T-cell (primary cell): ENCODE results near the gene CRABP2. TPM values are rescaled to one million over a fixed set of nuclear protein-coding genes. Genes with fewer than 3 reads are reported as not detected.

Source experiments
- ATAC-seq, 4 experiments: fragments of 200-7000 bp in 3 of 4; fragments of 150-1000 bp in 1 of 4; cut with Tn5 transposase; replicated peaks in 1 of 4; 1 replicate in 3 of 4; 2 replicates in 1 of 4; pipeline ENCODE4 v1.10.0; 2021; ENCODE audit warnings: moderate library complexity in 3 of 4, mild to moderate bottlenecking in 2 of 4, moderate number of reproducible peaks in 1 of 4
- CTCF ChIA-PET, 2 donors: fragments of 300-600 bp; sonication (Branson Sonifier 250); formaldehyde crosslinking; loops; one replicate each; lab custom pipeline; 2022; ENCODE audit warnings: antibody characterized with exemption in 2 of 2; lab: Charles Lee
- POLR2A ChIA-PET, 2 donors: fragments of 300-600 bp; sonication (Branson Sonifier 250); formaldehyde crosslinking; loops; one replicate each; lab custom pipeline; 2022; ENCODE audit warnings: antibody characterized with exemption in 2 of 2; lab: Charles Lee
- DNase-seq, 35 experiments: peaks; one replicate each; pipeline versions ENCODE4 v3.0.0 to v3.0.0-alpha.2; 2013 to 2023
- H3K27ac ChIP-seq: one replicate; pipeline ENCODE4 v1.5.1; 2013; ENCODE audit warnings: low read length
- H3K27me3 ChIP-seq, 2 experiments: replicated peaks in 1 of 2; 1 replicate in 1 of 2; 2 replicates in 1 of 2; pipeline versions ENCODE4 v1.6.1 to v1.7.0; 2013; ENCODE audit warnings: low read length in 1 of 2, mixed read lengths in 1 of 2; ENCODE audit not compliant: control insufficient read depth in 2 of 2, insufficient read depth in 2 of 2; ENCODE audit errors: extremely low read depth in 1 of 2
- H3K36me3 ChIP-seq, 2 donors: 1 replicate in 1 of 2; 2 replicates in 1 of 2; pipeline versions ENCODE4 v1.6.1 to v1.7.0; 2013; ENCODE audit warnings: low read length in 1 of 2; ENCODE audit not compliant: control insufficient read depth in 2 of 2, insufficient read depth in 1 of 2; ENCODE audit errors: extremely low read depth in 1 of 2
- H3K4me1 ChIP-seq, 2 experiments: 1 replicate in 1 of 2; 2 replicates in 1 of 2; pipeline versions ENCODE4 v1.6.1 to v1.7.0; 2013; ENCODE audit warnings: low read length in 2 of 2, mixed read lengths in 1 of 2; ENCODE audit not compliant: insufficient read depth in 2 of 2, control insufficient read depth in 1 of 2; ENCODE audit errors: extremely low read depth in 1 of 2
- H3K4me3 ChIP-seq, 2 donors: 1 replicate in 1 of 2; 2 replicates in 1 of 2; pipeline versions ENCODE4 v1.5.1 to v1.7.0; 2013; ENCODE audit warnings: mild to moderate bottlenecking in 2 of 2, low read length in 1 of 2, moderate library complexity in 1 of 2; ENCODE audit not compliant: control insufficient read depth in 1 of 2; ENCODE audit errors: extremely low read depth in 1 of 2
- H3K9me3 ChIP-seq: 2 replicates; pipeline ENCODE4 v1.7.0; 2013
- H3K27ac Mint-ChIP-seq, 2 donors: one replicate each; pipeline ENCODE4 v1.8.0; 2020 to 2021; ENCODE audit warnings: mild to moderate bottlenecking in 2 of 2, mixed read lengths in 2 of 2
- H3K27me3 Mint-ChIP-seq, 2 donors: one replicate each; pipeline ENCODE4 v1.8.0; 2021 to 2022; ENCODE audit warnings: mixed read lengths in 2 of 2
- H3K36me3 Mint-ChIP-seq: one replicate; pipeline ENCODE4 v1.8.0; 2021; ENCODE audit warnings: mixed read lengths
- H3K4me1 Mint-ChIP-seq, 3 donors: one replicate each; pipeline ENCODE4 v1.8.0; 2020 to 2022; ENCODE audit warnings: mixed read lengths in 3 of 3, mild to moderate bottlenecking in 1 of 3
- H3K4me3 Mint-ChIP-seq, 3 donors: one replicate each; pipeline ENCODE4 v1.8.0; 2020 to 2022; ENCODE audit warnings: mild to moderate bottlenecking in 3 of 3, mixed read lengths in 3 of 3, moderate library complexity in 3 of 3
- H3K9me3 Mint-ChIP-seq, 3 donors: one replicate each; pipeline ENCODE4 v1.8.0; 2020 to 2022; ENCODE audit warnings: mixed read lengths in 3 of 3
- WGBS: methylation state at CpG from one replicate; pipeline ENCODE4 v1.1.5; 2013; ENCODE audit warnings: missing lambda C conversion rate; ENCODE audit not compliant: insufficient coverage; 5-methylcytosine and 5-hydroxymethylcytosine counted together
- total RNA-seq, 35 experiments: library from RNA in 6 of 35; stranded (reverse) in 6 of 35; fragments of 120-200 nt in 1 of 35; gene quantifications; one replicate each; pipeline versions ENCODE4 v1.2.1 to v1.2.4 and lab custom pipeline; 2013 to 2026

The CRABP2 gene
- total RNA-seq, 5 donors from 2014 or later (not counting 1 experiment from before 2014, with no cell fraction given): 0.76 to 3.6 (median 1.6) TPM

DNA sequence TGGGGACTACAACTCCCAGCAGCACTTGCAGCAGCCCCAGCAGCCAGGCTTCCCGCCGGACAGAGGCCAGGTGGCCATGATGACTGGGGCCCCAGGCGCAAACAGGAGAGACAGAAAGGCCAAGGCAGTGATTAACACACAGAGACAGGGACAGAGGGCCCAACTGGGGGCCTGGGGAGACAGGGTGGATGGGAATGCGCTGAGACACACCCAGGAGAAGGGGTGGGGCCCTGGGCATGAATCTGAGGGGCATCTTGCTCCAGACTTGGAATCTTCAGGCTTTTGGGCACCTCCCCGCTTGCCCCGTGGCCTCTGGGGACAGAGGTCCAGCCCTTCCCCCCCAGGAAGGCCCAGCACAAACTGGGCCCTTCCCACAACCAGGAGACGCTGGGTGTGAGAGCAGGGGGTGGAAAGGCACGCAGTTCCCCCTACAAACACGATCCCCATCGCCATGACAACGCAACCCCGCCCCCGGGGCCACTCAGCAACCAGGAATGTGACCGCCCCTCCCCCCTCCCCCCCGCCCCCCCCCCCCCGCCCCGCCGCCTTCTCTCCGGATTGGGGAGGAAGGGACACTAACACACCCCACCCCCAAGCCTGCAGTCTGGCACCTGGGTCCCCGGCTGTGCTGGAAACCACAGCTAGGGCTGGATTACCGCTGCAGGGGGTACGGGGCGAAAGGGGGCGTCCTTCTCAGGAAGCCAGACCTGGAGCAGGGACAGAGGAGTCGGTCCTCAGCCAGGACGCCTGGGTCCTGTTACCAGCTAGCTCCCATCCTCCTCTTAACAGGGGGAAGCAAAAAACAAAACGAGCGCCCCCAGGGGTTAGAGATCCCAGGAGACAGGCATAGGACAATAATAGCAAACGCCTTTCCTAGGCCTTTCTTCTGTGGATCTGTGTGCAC is 41.6 kb upstream of the CRABP2 start:
- H3K4me3 ChIP-seq: peak overlapping the region; percentile 46 to 66
- peaks cover 56 to 57% (median 56%) of the 10 kb centered on the region in 3 donors for H3K4me1 Mint-ChIP-seq
- H3K9me3 Mint-ChIP-seq: no peaks in the 10 kb centered on the region
- DNase-seq (peak in 33 of 35 experiments; percentile 11 to 78 (median 53)), ATAC-seq (peak in 1 of 4 experiments; percentile 7)
- WGBS: 20% methylated on average over 9 of the region's 29 CpGs
- ChIA-PET CTCF (interaction anchor here (0.7 to 1.2 kb wide), 4 partner anchors 18 to 267 kb away, joined by 3 to 4 read pairs (median 4); partner anchors contain the start of genes ISG20L2 (in 1 of the 2) and METTL25B (in 1 of the 2)), POLR2A (no interaction called here)
- no peaks in the 10 kb centered on the region for H3K9me3 ChIP-seq
- peak overlapping the region; percentile 92 for H3K27ac ChIP-seq
- no peaks in the 10 kb centered on the region for H3K27me3 ChIP-seq
- peaks cover 39 to 49% of the 10 kb centered on the region in 2 experiments for H3K4me1 ChIP-seq
- H3K36me3 Mint-ChIP-seq: peaks cover 28% of the 10 kb centered on the region
- peak overlapping the region; percentile 91 to 93 (median 92) for H3K4me3 Mint-ChIP-seq
- H3K27ac Mint-ChIP-seq: peak overlapping the region; percentile 97 to 98
- no peaks in the 10 kb centered on the region for H3K27me3 Mint-ChIP-seq
- peaks cover 14 to 26% of the 10 kb centered on the region in 2 donors for H3K36me3 ChIP-seq

DNA sequence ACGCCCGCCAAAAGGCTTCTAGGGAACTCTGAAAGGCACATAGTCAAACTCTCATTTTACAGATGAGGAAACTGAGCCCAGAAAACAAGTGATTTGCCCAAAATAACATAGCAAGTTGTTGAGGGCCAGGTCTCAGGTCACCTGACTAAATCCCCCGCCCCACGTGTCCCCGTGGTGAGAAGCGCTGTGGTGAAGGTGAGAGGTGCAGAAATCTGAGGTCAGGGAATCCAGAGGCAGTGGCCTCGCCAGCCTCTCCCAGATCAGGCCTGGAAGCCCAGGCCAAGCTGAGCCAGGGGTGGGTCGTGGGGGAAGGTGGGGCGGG is 41.0 kb upstream of the CRABP2 start:
- WGBS: no CpG with 5 or more reads among the region's 9 CpGs

DNA sequence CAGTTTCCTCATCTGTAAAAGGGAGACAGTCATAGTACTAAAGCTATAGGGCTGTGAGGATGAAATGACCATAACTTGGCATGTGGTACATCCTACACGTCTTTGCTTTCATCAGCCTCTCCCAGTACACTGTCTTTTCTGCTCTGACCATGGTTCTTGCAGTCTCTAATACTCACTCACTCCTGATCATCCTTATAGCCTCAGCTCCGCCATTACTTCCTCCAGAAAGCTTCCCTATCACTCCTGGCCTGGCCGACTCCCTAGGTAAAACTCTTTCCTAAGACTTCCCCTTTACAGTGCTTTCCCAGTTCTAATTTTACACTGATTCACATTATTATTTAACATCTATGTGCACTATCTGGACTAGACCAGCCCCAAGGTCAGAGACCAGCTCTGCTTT is 40.5 kb upstream of the CRABP2 start:
- peak overlapping the region in 1 of 3 donors; percentile 92 for H3K4me3 Mint-ChIP-seq
- Histone ChIP-seq H3K4me1 (peaks cover 41 to 58% of the 10 kb centered on the region in 2 experiments), H3K36me3 (peaks cover 14 to 26% of the 10 kb centered on the region in 2 donors), H3K27me3 (no peaks in the 10 kb centered on the region), H3K27ac (peak overlapping the region; percentile 92), H3K9me3 (no peaks in the 10 kb centered on the region), H3K4me3 (no peak overlapping the region)
- H3K4me1 Mint-ChIP-seq: peaks cover 66 to 68% (median 67%) of the 10 kb centered on the region in 3 donors
- no peaks in the 10 kb centered on the region for H3K27me3 Mint-ChIP-seq
- peak overlapping the region; percentile 89 to 91 for H3K27ac Mint-ChIP-seq
- no peak for DNase-seq
- ChIA-PET POLR2A (no interaction called here), CTCF (no interaction called here)
- WGBS: 73% methylated on average over 3 of the region's 3 CpGs
- H3K9me3 Mint-ChIP-seq: peaks cover 0 to 3% (median 0%) of the 10 kb centered on the region in 3 donors
- peaks cover 33% of the 10 kb centered on the region for H3K36me3 Mint-ChIP-seq
- no peak for ATAC-seq

More for the DNA sequence above, 41.0 kb upstream of the CRABP2 start:
- Mint-ChIP-seq H3K36me3 (peaks cover 31% of the 10 kb centered on the region), H3K27me3 (no peaks in the 10 kb centered on the region), H3K9me3 (peaks cover 0 to under 1% (median 0%) of the 10 kb centered on the region in 3 donors), H3K27ac (peak overlapping the region; percentile 89 to 91), H3K4me3 (peak overlapping the region in 2 of 3 donors; percentile 59 to 92), H3K4me1 (peaks cover 62 to 63% (median 62%) of the 10 kb centered on the region in 3 donors)
- no peak overlapping the region for H3K4me3 ChIP-seq
- peak in 2 of 35 experiments; percentile 15 to 56 for DNase-seq
- no peaks in the 10 kb centered on the region for H3K27me3 ChIP-seq
- no peak for ATAC-seq
- H3K27ac ChIP-seq: peak overlapping the region; percentile 92
- CTCF ChIA-PET: no interaction called here
- H3K36me3 ChIP-seq: peaks cover 14 to 26% of the 10 kb centered on the region in 2 donors
- H3K4me1 ChIP-seq: peaks cover 41 to 55% of the 10 kb centered on the region in 2 experiments
- H3K9me3 ChIP-seq: no peaks in the 10 kb centered on the region
- POLR2A ChIA-PET: no interaction called here

DNA sequence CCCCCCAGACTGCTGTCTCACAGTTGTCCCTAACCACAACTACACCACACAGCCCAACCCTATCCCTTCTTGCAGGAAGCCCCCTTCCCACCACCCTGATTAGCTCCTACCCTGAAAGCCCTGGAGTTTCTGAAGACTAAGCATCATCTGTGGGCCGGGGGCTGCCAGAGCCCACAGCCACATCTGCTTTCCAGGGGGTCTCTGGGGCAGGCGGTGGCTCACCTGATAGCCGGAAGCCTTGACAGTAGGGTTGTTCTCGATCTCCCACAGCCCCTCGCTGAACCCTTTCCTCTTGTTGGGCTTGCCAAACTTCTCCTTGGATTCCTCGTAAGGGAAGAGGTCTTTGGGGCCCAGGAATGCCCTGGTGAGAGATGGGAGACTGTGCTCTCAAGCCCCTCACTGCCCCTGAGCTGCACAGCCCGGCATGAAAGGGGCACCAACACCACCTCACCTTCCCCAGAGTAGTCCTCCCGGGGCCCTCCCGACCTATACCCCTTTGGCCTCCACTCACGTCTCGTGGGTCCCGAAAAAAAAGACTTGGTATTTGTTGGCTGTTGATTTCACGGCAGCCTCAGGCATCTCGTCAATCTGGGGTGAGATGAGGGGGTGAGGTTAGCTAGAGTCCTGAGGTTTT is 39.5 kb upstream of the CRABP2 start:
- H3K27me3 ChIP-seq: no peaks in the 10 kb centered on the region
- ChIA-PET POLR2A (interaction anchor here in 1 of 2 donors (0.6 kb wide), 1 partner anchor 788 kb away, joined by 5 read pairs; no protein-coding TSS in a partner anchor), CTCF (no interaction called here)
- DNase-seq: no peak
- peaks cover 14 to 26% of the 10 kb centered on the region in 2 donors for H3K36me3 ChIP-seq
- H3K4me1 ChIP-seq: peaks cover 41 to 57% of the 10 kb centered on the region in 2 experiments
- H3K9me3 ChIP-seq: no peaks in the 10 kb centered on the region
- Mint-ChIP-seq H3K27ac (peak overlapping the region; percentile 89 to 91), H3K4me3 (no peak overlapping the region), H3K36me3 (peaks cover 33% of the 10 kb centered on the region), H3K27me3 (no peaks in the 10 kb centered on the region), H3K4me1 (peaks cover 68 to 70% (median 68%) of the 10 kb centered on the region in 3 donors), H3K9me3 (peaks cover 0 to 3% (median 0%) of the 10 kb centered on the region in 3 donors)
- H3K27ac ChIP-seq: no peak overlapping the region
- ATAC-seq: no peak
- WGBS: 79% methylated on average over 6 of the region's 14 CpGs
- H3K4me3 ChIP-seq: no peak overlapping the region

DNA sequence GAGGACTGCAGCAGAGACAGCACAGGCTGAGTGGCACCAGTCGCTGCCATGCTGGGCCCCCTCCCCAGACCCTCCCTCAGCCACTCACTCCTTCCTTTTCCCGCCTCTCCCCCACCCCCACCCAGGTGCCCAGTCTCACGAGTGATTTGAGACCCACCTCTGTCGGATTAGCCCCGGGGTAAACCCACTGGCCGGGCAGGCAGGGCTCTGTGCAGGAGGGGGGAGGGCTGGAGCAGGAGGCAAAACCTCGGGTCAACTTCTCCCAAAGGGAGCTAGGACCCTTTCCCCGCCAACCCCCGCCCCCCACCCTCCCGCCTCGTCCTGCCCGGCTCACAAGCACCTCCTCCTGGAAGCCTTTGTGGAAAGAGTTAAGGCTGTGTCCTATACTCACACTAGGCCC is 39.0 kb upstream of the CRABP2 start:
- H3K27me3 ChIP-seq: no peaks in the 10 kb centered on the region
- ChIA-PET POLR2A (interaction anchor here in 1 of 2 donors (0.6 kb wide), 1 partner anchor 787 kb away, joined by 5 read pairs; no protein-coding TSS in a partner anchor), CTCF (no interaction called here)
- ATAC-seq: no peak
- peaks cover 14 to 26% of the 10 kb centered on the region in 2 donors for H3K36me3 ChIP-seq
- H3K4me3 ChIP-seq: no peak overlapping the region
- Mint-ChIP-seq H3K4me1 (peaks cover 63 to 66% (median 64%) of the 10 kb centered on the region in 3 donors), H3K36me3 (peaks cover 33% of the 10 kb centered on the region), H3K9me3 (peaks cover 0 to 3% (median 0%) of the 10 kb centered on the region in 3 donors), H3K27ac (peak overlapping the region; percentile 50 to 91), H3K27me3 (no peaks in the 10 kb centered on the region), H3K4me3 (no peak overlapping the region)
- DNase-seq: no peak
- peaks cover 38 to 51% of the 10 kb centered on the region in 2 experiments for H3K4me1 ChIP-seq
- WGBS: 100% methylated on average over 1 of the region's 12 CpGs
- H3K9me3 ChIP-seq: no peaks in the 10 kb centered on the region
- no peak overlapping the region for H3K27ac ChIP-seq
